ENCODE results near the gene MBD1. TPM values are rescaled to one million over a fixed set of nuclear protein-coding genes. Genes with fewer than 3 reads are reported as not detected.
A peak's percentile ranks its signal among the peaks of the same experiment; 100 is the strongest.

MBD1 gene
- total RNA-seq, 1 donor from 2014 or later = 117 TPM

DNA sequence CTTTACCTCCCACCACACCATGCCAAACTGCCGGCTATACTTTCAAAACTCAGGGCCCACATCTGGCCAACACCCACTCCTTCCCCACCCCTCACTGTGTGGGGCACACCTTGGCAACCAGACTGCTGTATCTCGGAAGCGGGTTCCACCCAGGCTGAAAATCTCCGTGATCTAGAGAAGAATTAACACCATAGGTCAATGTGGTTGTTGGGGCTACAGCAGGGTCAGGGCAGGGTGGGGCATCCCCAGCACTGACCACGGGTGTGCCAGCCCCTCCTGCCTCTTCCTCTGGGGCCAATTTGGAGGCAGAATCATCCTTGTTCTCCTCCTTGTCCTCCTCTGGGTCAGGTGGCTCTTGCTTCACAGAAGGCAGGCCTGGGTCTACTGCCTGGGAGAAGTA lies 8.8 kb downstream of the MBD1 start:
- H3K4me3 Mint-ChIP-seq = no peak overlapping the region
- H3K36me3 Mint-ChIP-seq (ENCODE audit: low read depth) = peaks cover 80% of the 10 kb centered on the region
- peaks cover 10% of the 10 kb centered on the region for H3K4me1 Mint-ChIP-seq
- H3K27ac Mint-ChIP-seq = no peak overlapping the region
- TF ChIP-seq, protein P1, sequence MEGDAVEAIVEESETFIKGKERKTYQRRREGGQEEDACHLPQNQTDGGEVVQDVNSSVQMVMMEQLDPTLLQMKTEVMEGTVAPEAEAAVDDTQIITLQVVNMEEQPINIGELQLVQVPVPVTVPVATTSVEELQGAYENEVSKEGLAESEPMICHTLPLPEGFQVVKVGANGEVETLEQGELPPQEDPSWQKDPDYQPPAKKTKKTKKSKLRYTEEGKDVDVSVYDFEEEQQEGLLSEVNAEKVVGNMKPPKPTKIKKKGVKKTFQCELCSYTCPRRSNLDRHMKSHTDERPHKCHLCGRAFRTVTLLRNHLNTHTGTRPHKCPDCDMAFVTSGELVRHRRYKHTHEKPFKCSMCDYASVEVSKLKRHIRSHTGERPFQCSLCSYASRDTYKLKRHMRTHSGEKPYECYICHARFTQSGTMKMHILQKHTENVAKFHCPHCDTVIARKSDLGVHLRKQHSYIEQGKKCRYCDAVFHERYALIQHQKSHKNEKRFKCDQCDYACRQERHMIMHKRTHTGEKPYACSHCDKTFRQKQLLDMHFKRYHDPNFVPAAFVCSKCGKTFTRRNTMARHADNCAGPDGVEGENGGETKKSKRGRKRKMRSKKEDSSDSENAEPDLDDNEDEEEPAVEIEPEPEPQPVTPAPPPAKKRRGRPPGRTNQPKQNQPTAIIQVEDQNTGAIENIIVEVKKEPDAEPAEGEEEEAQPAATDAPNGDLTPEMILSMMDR (IDR thresholded peaks at IDR 0.05) = no peak
- ATAC-seq (ENCODE audit: low read depth) (no peak), DNase-seq (no peak)
- no peaks in the 10 kb centered on the region for H3K27me3 Mint-ChIP-seq
- no peaks in the 10 kb centered on the region for H3K9me3 Mint-ChIP-seq
- POLR2A ChIA-PET = no interaction called here
- intact Hi-C loops (cut with micrococcal nuclease) = no loop called here
- CTCF ChIA-PET = no interaction called here

DNA sequence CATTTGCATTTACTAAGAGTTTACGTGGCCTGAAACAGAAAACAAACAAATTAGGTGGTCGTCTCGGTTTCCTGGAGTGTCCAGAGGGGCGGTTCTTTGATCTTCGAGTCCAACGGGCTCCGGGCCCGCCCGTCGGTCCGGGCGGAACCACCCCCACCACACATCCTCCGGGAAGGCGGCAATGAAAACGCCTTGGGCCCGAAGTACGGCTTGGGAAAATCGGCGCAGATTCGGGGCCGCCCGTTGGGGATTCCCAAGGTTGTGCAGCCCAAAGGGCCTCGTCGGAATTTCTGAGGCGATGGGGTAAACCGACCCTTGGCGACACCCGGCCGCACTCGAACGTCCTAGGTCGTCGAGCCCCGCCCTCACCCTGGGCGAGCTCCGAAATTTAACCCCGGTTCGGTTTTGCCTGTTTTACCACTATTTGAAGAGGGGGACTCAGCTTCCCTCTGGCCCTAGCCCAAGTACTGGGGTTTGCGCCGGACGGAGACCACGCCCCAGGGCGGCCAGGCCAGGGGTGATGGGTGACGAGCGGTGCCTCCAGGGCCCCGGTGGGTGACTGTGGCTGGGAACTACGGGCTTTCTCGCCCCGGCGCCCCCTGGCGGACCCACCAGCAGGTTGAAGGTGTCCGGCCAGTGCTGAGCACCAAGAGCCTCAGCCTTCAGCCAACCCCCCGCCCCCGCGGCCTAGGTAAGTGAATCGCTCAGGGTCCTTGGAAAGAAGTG lies 13.1 kb downstream of the MBD1 start:
- TF ChIP-seq, protein P1 (IDR thresholded peaks at IDR 0.05) = peak; percentile 39
- peaks cover 40% of the 10 kb centered on the region for H3K36me3 Mint-ChIP-seq (ENCODE audit: low read depth)
- POLR2A ChIA-PET = interaction anchor here (1.4 to 4.0 kb wide), 2 partner anchors 13 to 88 kb away, joined by 4 to 44 read pairs; partner anchors contain the start of gene MBD1

DNA sequence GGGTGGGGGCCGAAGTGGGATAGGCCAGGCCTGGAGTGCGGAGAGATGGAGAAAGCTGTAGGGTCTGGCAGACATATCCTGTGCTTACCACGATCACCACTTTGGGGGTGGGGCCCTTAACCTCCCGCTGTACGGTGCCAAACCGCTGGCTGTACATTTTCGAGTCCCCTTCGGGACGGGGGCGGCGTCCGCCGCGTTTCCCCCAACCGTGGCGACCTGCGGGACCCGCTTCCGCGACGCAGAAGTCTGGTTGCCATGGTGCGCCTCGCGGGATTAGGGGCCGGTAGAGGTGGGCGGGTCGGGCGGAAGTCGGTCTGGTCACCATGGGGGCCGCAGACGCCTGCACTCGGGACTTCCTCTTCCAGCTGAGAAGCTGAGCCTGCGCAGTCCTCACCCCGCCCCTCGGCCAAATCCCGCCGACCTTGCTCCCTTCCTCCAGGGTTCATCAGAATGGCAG lies 15.0 kb downstream of the MBD1 start, which contains the start of gene CFAP53:
Gene CFAP53 (minus strand): TSS at position 248 of the 457 bp plus-strand sequence. CDS start 91 bp downstream, at position 157.
- TF ChIP-seq, protein P1 (IDR thresholded peaks at IDR 0.05) = no peak
- ATAC-seq (ENCODE audit: low read depth) = peak; percentile 80
- Mint-ChIP-seq H3K27ac (peak within 1 kb of the TSS; percentile 88), H3K36me3 (ENCODE audit: low read depth) (peaks cover 23% of the 10 kb centered on the region), H3K9me3 (no peaks in the 10 kb centered on the region), H3K4me3 (peak within 1 kb of the TSS; percentile 89), H3K27me3 (no peaks in the 10 kb centered on the region), H3K4me1 (peaks cover 28% of the 10 kb centered on the region)
- POLR2A ChIA-PET = interaction anchor here (0.5 to 4.0 kb wide), 11 partner anchors 15 to 835 kb away, joined by 3 to 44 read pairs (median 3); partner anchors contain the start of genes C18orf32, MBD1 and SKA1
- CTCF ChIA-PET = interaction anchor here (1.1 to 2.6 kb wide), 5 partner anchors 12 to 108 kb away, joined by 4 to 14 read pairs (median 7); partner anchors contain the start of genes MBD1 and SKA1
- intact Hi-C loops (cut with micrococcal nuclease) = loop anchor here (1.0 to 10.0 kb wide), 10 partner anchors 15 to 1791 kb away; partner anchors contain the start of genes ACAA2, CXXC1, DYM and MBD1
- peak; percentile 91 for DNase-seq

More for the DNA sequence above, 13.1 kb downstream of the MBD1 start:
- Mint-ChIP-seq H3K4me3 (peak overlapping the region; percentile 89), H3K27me3 (no peaks in the 10 kb centered on the region), H3K27ac (peak overlapping the region; percentile 88), H3K9me3 (no peaks in the 10 kb centered on the region), H3K4me1 (peaks cover 28% of the 10 kb centered on the region)
- peak; percentile 74 for ATAC-seq (ENCODE audit: low read depth)
- DNase-seq = peak; percentile 87
- intact Hi-C loops (cut with micrococcal nuclease) = loop anchor here (1.0 to 10.0 kb wide), 7 partner anchors 44 to 1793 kb away; partner anchors contain the start of gene MYO5B
- CTCF ChIA-PET = interaction anchor here (0.9 to 3.6 kb wide), 13 partner anchors 9 to 93 kb away, joined by 3 to 30 read pairs (median 5); partner anchors contain the start of gene MBD1

DNA sequence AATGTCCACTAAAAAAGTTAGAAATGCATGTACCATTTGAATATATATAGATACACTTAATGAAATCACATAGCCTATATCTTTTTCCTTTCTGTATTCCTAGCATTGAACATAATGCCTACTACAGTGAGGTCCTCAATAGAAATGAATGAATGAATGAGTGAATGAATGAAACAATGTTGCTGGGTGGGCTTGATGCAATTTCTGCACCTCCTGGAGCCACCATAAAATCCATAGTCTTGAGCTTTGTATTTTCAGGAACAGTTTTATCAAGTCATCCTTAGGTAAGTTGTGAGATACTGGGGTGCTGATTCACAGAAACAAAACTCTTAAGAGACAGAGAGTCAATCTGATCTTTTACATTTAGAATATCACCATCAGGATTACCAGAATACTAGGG lies 18.3 kb downstream of the MBD1 start:
- H3K9me3 Mint-ChIP-seq = no peaks in the 10 kb centered on the region
- no peak for DNase-seq
- H3K27me3 Mint-ChIP-seq = peaks cover 4% of the 10 kb centered on the region
- H3K36me3 Mint-ChIP-seq (ENCODE audit: low read depth) = no peaks in the 10 kb centered on the region
- POLR2A ChIA-PET = no interaction called here
- intact Hi-C loops (cut with micrococcal nuclease) = loop anchor here (10.0 kb wide), 1 partner anchor 1788 kb away; no protein-coding TSS in a partner anchor
- no peak for ATAC-seq (ENCODE audit: low read depth)
- TF ChIP-seq, protein P1 (IDR thresholded peaks at IDR 0.05) = no peak
- H3K27ac Mint-ChIP-seq = no peak overlapping the region
- H3K4me3 Mint-ChIP-seq = no peak overlapping the region
- CTCF ChIA-PET = no interaction called here
- peaks cover 23% of the 10 kb centered on the region for H3K4me1 Mint-ChIP-seq

DNA sequence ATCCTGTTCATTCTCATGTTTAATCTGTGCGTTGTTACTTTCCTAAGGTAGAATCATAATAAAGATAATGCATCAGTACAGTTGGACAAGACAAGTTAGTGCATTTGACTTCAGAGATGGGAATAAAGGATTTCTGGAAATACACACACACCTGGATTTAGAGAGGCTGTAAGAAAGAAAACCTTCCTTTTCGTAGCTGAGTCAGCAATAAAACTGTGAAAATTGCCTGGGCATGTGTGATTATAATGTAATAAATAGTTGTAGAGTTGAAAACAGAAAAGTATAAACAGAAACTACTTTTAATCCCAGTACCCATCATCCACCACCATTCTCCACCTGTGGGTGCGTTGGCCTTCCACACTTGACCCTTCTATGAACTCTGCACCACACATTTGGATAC lies 30.4 kb downstream of the MBD1 start:
- Mint-ChIP-seq H3K27me3 (peaks cover 3% of the 10 kb centered on the region), H3K4me3 (no peak overlapping the region), H3K27ac (no peak overlapping the region), H3K9me3 (no peaks in the 10 kb centered on the region), H3K4me1 (no peaks in the 10 kb centered on the region), H3K36me3 (ENCODE audit: low read depth) (no peaks in the 10 kb centered on the region)
- TF ChIP-seq, protein P1 (IDR thresholded peaks at IDR 0.05) = no peak
- DNase-seq (no peak), ATAC-seq (ENCODE audit: low read depth) (no peak)
- ChIA-PET CTCF (no interaction called here), POLR2A (no interaction called here)
- intact Hi-C loops (cut with micrococcal nuclease) = no loop called here

Data from activated B cell treated with CpG ODN at 0.5 μM for 24 hours (primary cell).